OCI-LY7 (cell line): Measurements from ENCODE around the gene GRM5.
A peak's percentile ranks its signal among the peaks of the same experiment; 100 is the strongest.
"Not testable (repeated sequence)": the region's sequence is repeated elsewhere in the genome, so short reads cannot be mapped to it uniquely, and the experiment has no call there.

ENCODE experiments used
- CTCF ChIP-seq: fragments of 200-600 bp; sonication (generic); conservative IDR thresholded peaks from 2 replicates; pipeline ENCODE4 v1.5.1; 2014; ENCODE audit warnings: mild to moderate bottlenecking, antibody characterized with exemption, low read length, moderate library complexity, mixed read lengths
- EZH2phosphoT487 ChIP-seq: fragments of 200-600 bp; sonication (generic); IDR thresholded peaks from 2 replicates; pipeline ENCODE4 v1.6.1; 2018; ENCODE audit warnings: low read depth, borderline replicate concordance, mild to moderate bottlenecking, mixed run types, antibody characterized with exemption, low read length, moderate library complexity, mixed read lengths

GRCh38 chr11:88853963-88854362, 211.8 kb downstream of the GRM5 start:
- 0 out of 2 replicates have a peak, but pooled peaks have one; percentile 20 for TF ChIP-seq CTCF
- TF ChIP-seq EZH2phosphoT487, result not testable (repeated sequence)
